ENCODE measurements around the gene TTLL11.

The TTLL11 gene

DNA sequence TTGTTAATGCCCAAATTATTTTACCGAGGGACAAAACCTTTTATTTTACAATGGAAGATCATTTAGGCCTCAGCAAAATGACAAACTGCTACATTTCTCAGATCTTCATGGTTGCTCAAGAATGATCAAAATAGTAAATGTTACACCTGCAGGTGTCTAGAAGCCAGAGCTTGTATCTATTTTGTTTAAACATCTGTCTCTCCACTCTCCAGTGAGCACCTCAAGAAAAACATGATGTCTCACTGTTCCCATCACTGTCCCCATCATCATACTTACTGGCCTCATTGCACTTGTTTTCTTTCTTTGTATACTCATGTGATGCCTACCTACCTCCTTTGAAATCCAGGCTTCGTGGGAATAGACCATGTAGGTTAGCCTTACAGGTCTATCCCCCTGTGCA, 149.6 kb downstream of the TTLL11 start:
- no peaks in the 10 kb centered on the region for H3K27me3 ChIP-seq (ENCODE audit: insufficient read depth, poor library complexity, severe bottlenecking)
- H3K4me1 ChIP-seq (ENCODE audit: insufficient read depth, poor library complexity, severe bottlenecking): peaks cover 31% of the 10 kb centered on the region
- no peaks in the 10 kb centered on the region for H3K9me3 ChIP-seq (ENCODE audit: severe bottlenecking)
- TF ChIP-seq, protein P1, sequence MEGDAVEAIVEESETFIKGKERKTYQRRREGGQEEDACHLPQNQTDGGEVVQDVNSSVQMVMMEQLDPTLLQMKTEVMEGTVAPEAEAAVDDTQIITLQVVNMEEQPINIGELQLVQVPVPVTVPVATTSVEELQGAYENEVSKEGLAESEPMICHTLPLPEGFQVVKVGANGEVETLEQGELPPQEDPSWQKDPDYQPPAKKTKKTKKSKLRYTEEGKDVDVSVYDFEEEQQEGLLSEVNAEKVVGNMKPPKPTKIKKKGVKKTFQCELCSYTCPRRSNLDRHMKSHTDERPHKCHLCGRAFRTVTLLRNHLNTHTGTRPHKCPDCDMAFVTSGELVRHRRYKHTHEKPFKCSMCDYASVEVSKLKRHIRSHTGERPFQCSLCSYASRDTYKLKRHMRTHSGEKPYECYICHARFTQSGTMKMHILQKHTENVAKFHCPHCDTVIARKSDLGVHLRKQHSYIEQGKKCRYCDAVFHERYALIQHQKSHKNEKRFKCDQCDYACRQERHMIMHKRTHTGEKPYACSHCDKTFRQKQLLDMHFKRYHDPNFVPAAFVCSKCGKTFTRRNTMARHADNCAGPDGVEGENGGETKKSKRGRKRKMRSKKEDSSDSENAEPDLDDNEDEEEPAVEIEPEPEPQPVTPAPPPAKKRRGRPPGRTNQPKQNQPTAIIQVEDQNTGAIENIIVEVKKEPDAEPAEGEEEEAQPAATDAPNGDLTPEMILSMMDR (IDR thresholded peaks at IDR 0.05; ENCODE audit: poor library complexity, severe bottlenecking): no peak
- no peak overlapping the region for H3K27ac ChIP-seq (ENCODE audit: poor library complexity, severe bottlenecking)
- H3K4me3 ChIP-seq (ENCODE audit: severe bottlenecking): no peak overlapping the region
- no peak for ATAC-seq (ENCODE audit: low read depth)
- H3K36me3 ChIP-seq (ENCODE audit: low read depth): peaks cover 13% of the 10 kb centered on the region
- no peak for DNase-seq (ENCODE audit: low spot score)

DNA sequence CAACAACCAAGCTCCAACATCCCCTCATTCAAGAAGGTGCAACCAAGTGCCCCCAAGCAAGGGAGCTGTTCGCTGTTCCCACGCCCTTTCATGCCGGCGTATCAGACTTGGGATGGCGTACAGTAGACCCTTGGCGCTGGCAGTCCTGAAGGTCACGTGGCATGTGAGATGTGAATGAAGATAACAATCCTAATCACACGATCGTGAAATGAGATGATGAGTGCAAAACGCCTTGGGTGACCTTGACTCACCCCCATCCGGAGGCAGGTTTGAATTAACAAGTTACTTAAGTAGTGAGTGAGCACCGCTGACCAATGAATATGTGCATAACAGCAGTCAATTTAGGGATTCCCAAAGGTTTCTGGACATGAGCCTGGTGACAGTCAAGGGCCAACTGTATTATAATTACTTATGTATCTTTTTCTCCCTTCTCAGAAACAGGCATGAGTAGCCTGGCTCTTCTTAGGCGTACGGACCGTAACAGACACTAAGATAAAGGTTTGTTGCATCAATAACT, 150.2 kb downstream of the TTLL11 start:
- ATAC-seq (ENCODE audit: low read depth) (no peak), DNase-seq (ENCODE audit: low spot score) (no peak)
- Histone ChIP-seq H3K4me3 (ENCODE audit: severe bottlenecking) (no peak overlapping the region), H3K9me3 (ENCODE audit: severe bottlenecking) (no peaks in the 10 kb centered on the region), H3K27me3 (ENCODE audit: insufficient read depth, poor library complexity, severe bottlenecking) (no peaks in the 10 kb centered on the region), H3K36me3 (ENCODE audit: low read depth) (peaks cover 13% of the 10 kb centered on the region), H3K27ac (ENCODE audit: poor library complexity, severe bottlenecking) (no peak overlapping the region), H3K4me1 (ENCODE audit: insufficient read depth, poor library complexity, severe bottlenecking) (peaks cover 31% of the 10 kb centered on the region)
- TF ChIP-seq, protein P1 (IDR thresholded peaks at IDR 0.05; ENCODE audit: poor library complexity, severe bottlenecking): no peak

DNA sequence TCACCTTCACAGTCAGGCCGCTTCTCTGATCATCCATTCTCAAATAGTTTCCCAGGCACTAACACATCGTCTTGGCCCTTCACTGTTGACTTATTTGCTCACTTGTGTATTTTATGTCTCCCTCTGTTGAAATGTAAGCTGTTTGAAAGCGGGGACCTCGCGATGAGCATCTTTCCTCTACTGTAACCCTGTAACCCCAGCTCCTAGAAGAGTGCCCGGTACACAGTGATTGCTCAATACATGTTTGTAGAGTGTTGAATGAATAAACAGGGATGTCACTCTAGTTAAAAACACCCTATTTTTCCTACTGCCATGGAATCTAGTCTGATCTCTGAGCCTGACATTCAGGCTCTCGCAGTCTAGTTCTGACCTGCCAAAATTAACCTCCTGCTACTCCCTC, 150.8 kb downstream of the TTLL11 start:
- Histone ChIP-seq H3K36me3 (ENCODE audit: low read depth) (peaks cover 13% of the 10 kb centered on the region), H3K9me3 (ENCODE audit: severe bottlenecking) (no peaks in the 10 kb centered on the region), H3K4me1 (ENCODE audit: insufficient read depth, poor library complexity, severe bottlenecking) (peaks cover 31% of the 10 kb centered on the region), H3K27me3 (ENCODE audit: insufficient read depth, poor library complexity, severe bottlenecking) (no peaks in the 10 kb centered on the region), H3K27ac (ENCODE audit: poor library complexity, severe bottlenecking) (no peak overlapping the region), H3K4me3 (ENCODE audit: severe bottlenecking) (no peak overlapping the region)
- TF ChIP-seq, protein P1 (IDR thresholded peaks at IDR 0.05; ENCODE audit: poor library complexity, severe bottlenecking): no peak
- DNase-seq (ENCODE audit: low spot score) (no peak), ATAC-seq (ENCODE audit: low read depth) (no peak)

DNA sequence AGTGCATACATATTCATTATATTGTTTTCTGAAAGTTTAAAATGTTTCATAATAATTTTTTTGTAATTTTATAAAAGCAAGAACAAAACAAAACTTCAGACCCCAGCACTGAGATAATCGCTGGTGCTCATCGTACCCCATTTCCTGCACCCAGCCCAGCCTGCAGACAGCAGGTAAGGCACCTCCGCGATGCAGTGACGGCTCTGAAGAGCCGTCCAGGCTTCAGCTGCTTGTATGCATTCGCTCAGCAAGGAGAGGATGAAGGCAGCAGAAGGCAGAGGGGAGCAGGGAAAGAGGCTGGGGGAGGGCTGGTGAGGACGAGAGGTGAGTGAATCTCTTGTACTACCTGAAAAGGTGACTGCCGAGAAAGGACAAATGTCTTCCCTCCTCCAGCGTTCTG, 153.5 kb downstream of the TTLL11 start:
- Histone ChIP-seq H3K36me3 (ENCODE audit: low read depth) (peaks cover 22% of the 10 kb centered on the region), H3K27me3 (ENCODE audit: insufficient read depth, poor library complexity, severe bottlenecking) (no peaks in the 10 kb centered on the region), H3K9me3 (ENCODE audit: severe bottlenecking) (no peaks in the 10 kb centered on the region), H3K4me3 (ENCODE audit: severe bottlenecking) (no peak overlapping the region), H3K27ac (ENCODE audit: poor library complexity, severe bottlenecking) (no peak overlapping the region), H3K4me1 (ENCODE audit: insufficient read depth, poor library complexity, severe bottlenecking) (peaks cover 8% of the 10 kb centered on the region)
- no peak for ATAC-seq (ENCODE audit: low read depth)
- DNase-seq (ENCODE audit: low spot score): no peak
- TF ChIP-seq, protein P1 (IDR thresholded peaks at IDR 0.05; ENCODE audit: poor library complexity, severe bottlenecking): no peak

DNA sequence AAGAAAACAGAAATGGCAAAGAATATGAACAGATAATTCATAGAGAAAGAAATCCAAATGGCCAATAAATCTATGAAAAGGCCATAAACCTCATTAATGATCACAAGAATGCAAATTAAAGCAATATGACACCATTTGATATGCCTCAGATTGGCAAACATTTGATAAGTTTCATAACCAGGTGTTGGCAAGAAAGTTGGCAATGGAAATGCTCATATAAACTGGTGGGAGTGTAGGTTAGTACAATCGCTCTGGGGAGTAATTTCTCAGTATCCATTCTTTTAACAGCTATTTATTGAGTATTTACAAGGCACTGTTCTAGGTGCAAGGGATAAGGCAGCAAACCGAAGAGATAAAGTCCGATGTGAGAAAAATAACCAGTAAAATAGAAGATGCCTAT, 154.5 kb downstream of the TTLL11 start:
- H3K36me3 ChIP-seq (ENCODE audit: low read depth): peaks cover 18% of the 10 kb centered on the region
- no peaks in the 10 kb centered on the region for H3K27me3 ChIP-seq (ENCODE audit: insufficient read depth, poor library complexity, severe bottlenecking)
- no peak overlapping the region for H3K4me3 ChIP-seq (ENCODE audit: severe bottlenecking)
- DNase-seq (ENCODE audit: low spot score) (no peak), ATAC-seq (ENCODE audit: low read depth) (no peak)
- no peaks in the 10 kb centered on the region for H3K9me3 ChIP-seq (ENCODE audit: severe bottlenecking)
- TF ChIP-seq, protein P1 (IDR thresholded peaks at IDR 0.05; ENCODE audit: poor library complexity, severe bottlenecking): no peak
- no peak overlapping the region for H3K27ac ChIP-seq (ENCODE audit: poor library complexity, severe bottlenecking)
- H3K4me1 ChIP-seq (ENCODE audit: insufficient read depth, poor library complexity, severe bottlenecking): no peaks in the 10 kb centered on the region

All from RWPE2 (cell line).